MCF 10A (cell line): ENCODE data around the gene UGT2B11. TPM values are rescaled to one million over a fixed set of nuclear protein-coding genes. Genes with fewer than 3 reads are reported as not detected.
"Not testable (repeated sequence)": the region's sequence is repeated elsewhere in the genome, so short reads cannot be mapped to it uniquely, and the experiment has no call there.

Source experiments
- BruUV-seq: library from RNA; stranded (reverse); fragments of 400-500 nt; replicated peaks from 2 replicates; lab custom pipeline; 2021; lab: Mats Ljungman, UMichigan
- CTCF ChIA-PET: fragments of 300-600 bp; sonication (Branson Sonifier 250); formaldehyde crosslinking; extraction: SDS; loops from one replicate; lab custom pipeline; 2021; ENCODE audit warnings: antibody characterized with exemption, inconsistent platforms; lab: Yijun Ruan, JAX
- POLR2A ChIA-PET: fragments of 300-600, 350-650 bp; sonication (Branson Sonifier 250); formaldehyde crosslinking; extraction: SDS; loops from one replicate; lab custom pipeline; 2020; ENCODE audit warnings: antibody characterized with exemption, inconsistent platforms; lab: Yijun Ruan, JAX
- DNase-seq: peaks from one replicate; pipeline ENCODE4 v3.0.0-alpha.2; 2018; ENCODE audit not compliant: unreplicated experiment
- H3K27ac Mint-ChIP-seq: one replicate; pipeline ENCODE4 v1.8.0; 2022; ENCODE audit warnings: mild to moderate bottlenecking, low read depth, mixed read lengths; ENCODE audit not compliant: unreplicated experiment
- H3K27me3 Mint-ChIP-seq: one replicate; pipeline ENCODE4 v1.8.0; 2022; ENCODE audit warnings: mixed read lengths; ENCODE audit not compliant: insufficient read depth, unreplicated experiment
- H3K36me3 Mint-ChIP-seq: one replicate; pipeline ENCODE4 v1.8.0; 2022; ENCODE audit warnings: mild to moderate bottlenecking, moderate library complexity, mixed read lengths; ENCODE audit not compliant: insufficient read depth, unreplicated experiment
- H3K4me1 Mint-ChIP-seq: one replicate; pipeline ENCODE4 v1.8.0; 2022; ENCODE audit warnings: mixed read lengths; ENCODE audit not compliant: insufficient read depth, unreplicated experiment
- H3K4me3 Mint-ChIP-seq: one replicate; pipeline ENCODE4 v1.8.0; 2022; ENCODE audit warnings: mild to moderate bottlenecking, moderate library complexity, mixed read lengths; ENCODE audit not compliant: unreplicated experiment
- H3K9me3 Mint-ChIP-seq: one replicate; pipeline ENCODE4 v1.8.0; 2022; ENCODE audit warnings: mixed read lengths; ENCODE audit not compliant: unreplicated experiment
- intact Hi-C: fragments of 100-400 bp; cut with micrococcal nuclease; formaldehyde crosslinking; loops from 2 replicates; pipeline ENCODE4 v1.14.1; 2022
- total RNA-seq: library from RNA; stranded (reverse); gene quantifications from 2 replicates; pipeline ENCODE4 v1.2.3, GENCODE V29; 2022
- TF ChIP-seq, protein P1 (sequence below): fragments of 200-600 bp; IDR thresholded peaks from one replicate; pipeline ENCODE4 v1.8.0; 2022; ENCODE audit warnings: antibody characterized with exemption, mild to moderate bottlenecking; ENCODE audit not compliant: unreplicated experiment

The UGT2B11 gene
- total RNA-seq, 1 experiment from 2014 or later: not detected

DNA sequence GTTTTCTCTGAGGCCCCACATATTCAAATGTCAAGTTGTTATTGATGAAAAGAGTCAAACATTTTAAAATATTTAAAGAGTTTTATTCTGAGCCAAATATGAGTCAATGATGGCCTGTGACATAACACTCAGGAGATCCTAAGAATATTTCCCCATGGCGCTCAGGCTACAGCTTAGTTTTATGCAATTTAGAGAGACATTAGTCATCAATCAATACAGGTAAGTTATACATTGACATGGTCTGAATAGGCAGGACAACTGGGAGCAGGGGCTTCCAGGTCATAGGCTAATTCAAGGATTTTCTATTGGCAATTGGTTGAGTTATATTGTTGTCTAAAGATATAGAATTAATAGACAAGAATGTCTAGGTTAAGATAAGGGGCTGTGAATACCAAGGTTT lies 34.7 kb downstream of the UGT2B11 start:
- H3K27ac Mint-ChIP-seq, BruUV-seq, DNase-seq, CTCF ChIA-PET, intact Hi-C loops, POLR2A ChIA-PET, H3K4me3 Mint-ChIP-seq, H3K27me3 Mint-ChIP-seq, H3K9me3 Mint-ChIP-seq, H3K36me3 Mint-ChIP-seq, H3K4me1 Mint-ChIP-seq: not testable (repeated sequence)

DNA sequence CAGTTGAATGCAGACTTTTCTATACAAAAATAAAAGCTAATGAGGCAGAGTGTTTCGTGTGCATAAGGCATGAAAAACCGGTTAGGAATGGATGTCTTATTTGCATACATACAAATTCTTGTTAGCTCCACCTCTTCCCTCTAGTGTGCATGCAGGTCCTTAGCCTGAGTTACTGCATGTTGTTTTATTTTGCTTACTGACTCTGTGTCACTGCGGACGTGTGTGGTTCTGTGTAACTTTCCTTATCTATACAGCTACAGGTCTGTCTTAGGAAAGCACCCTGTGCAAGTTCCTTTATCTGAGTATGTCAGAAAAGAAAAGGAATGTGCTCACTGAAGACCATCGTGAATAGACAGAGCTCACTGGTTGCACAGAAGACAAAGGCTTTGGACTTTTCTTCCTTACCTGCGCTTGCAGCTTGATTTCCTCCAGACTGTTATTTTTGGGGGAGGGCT lies 35.8 kb downstream of the UGT2B11 start:
- BruUV-seq, CTCF ChIA-PET, H3K27ac Mint-ChIP-seq, H3K27me3 Mint-ChIP-seq, H3K9me3 Mint-ChIP-seq, intact Hi-C loops, H3K36me3 Mint-ChIP-seq, H3K4me3 Mint-ChIP-seq, DNase-seq, H3K4me1 Mint-ChIP-seq, POLR2A ChIA-PET: not testable (repeated sequence)

DNA sequence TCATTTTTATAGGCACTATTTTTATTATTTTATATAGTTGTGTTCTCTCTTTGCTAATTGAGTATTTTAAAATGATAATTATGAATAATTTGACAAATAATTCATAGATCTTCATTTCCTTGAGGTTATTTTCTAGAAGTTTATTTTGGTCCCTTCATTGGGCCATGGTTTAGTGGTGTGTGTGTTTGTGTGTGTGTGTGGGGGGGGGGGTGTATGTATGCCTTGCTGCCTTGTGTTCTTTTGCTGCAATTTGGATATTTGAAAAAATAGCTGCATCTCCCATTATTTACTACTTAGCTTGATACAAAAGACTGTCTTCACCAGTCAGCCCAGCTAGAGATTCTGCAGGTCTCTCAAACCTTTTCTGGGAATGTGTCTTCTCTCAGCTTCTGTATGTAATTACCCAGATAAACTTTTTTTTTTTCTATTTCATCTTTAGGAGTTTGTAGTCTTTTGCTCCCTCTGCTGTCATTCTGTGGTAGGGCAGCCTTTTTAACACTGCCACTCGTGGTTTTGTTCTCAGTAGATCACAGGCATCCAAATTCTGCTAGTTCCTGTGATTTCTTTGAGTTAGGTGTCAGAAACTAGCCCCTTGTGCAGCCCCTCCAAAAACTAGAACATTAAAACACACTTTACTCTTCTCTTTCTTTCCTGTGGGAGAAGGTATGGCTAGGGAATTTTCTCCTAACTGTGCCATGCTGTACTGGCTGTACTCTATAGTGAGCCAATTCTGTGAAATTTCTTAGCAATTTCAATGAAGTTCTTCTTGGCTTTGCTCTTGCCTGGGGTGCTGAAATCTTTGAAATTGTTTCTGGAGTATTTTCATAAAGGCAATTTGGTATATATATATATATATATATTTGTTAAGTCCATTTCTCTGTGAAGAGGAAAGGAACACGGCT lies 44.1 kb downstream of the UGT2B11 start:
- ChIA-PET CTCF (interaction anchor here (0.6 to 1.4 kb wide), 31 partner anchors 10 to 1823 kb away, joined by 3 to 14 read pairs (median 4); partner anchors contain the start of gene DCK), POLR2A (interaction anchor here (0.8 kb wide), 1 partner anchor 780 kb away, joined by 4 read pairs; no protein-coding TSS in a partner anchor)
- peaks cover 11% of the 10 kb centered on the region for H3K9me3 Mint-ChIP-seq
- intact Hi-C loops: loop anchor here (1.0 to 5.0 kb wide), 3 partner anchors 668 to 898 kb away; no protein-coding TSS in a partner anchor
- peak; percentile 61 for DNase-seq
- not testable (repeated sequence) for BruUV-seq, H3K36me3 Mint-ChIP-seq, H3K27me3 Mint-ChIP-seq, H3K4me3 Mint-ChIP-seq, H3K27ac Mint-ChIP-seq, H3K4me1 Mint-ChIP-seq
- TF ChIP-seq, protein P1, sequence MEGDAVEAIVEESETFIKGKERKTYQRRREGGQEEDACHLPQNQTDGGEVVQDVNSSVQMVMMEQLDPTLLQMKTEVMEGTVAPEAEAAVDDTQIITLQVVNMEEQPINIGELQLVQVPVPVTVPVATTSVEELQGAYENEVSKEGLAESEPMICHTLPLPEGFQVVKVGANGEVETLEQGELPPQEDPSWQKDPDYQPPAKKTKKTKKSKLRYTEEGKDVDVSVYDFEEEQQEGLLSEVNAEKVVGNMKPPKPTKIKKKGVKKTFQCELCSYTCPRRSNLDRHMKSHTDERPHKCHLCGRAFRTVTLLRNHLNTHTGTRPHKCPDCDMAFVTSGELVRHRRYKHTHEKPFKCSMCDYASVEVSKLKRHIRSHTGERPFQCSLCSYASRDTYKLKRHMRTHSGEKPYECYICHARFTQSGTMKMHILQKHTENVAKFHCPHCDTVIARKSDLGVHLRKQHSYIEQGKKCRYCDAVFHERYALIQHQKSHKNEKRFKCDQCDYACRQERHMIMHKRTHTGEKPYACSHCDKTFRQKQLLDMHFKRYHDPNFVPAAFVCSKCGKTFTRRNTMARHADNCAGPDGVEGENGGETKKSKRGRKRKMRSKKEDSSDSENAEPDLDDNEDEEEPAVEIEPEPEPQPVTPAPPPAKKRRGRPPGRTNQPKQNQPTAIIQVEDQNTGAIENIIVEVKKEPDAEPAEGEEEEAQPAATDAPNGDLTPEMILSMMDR: peak; percentile 53

DNA sequence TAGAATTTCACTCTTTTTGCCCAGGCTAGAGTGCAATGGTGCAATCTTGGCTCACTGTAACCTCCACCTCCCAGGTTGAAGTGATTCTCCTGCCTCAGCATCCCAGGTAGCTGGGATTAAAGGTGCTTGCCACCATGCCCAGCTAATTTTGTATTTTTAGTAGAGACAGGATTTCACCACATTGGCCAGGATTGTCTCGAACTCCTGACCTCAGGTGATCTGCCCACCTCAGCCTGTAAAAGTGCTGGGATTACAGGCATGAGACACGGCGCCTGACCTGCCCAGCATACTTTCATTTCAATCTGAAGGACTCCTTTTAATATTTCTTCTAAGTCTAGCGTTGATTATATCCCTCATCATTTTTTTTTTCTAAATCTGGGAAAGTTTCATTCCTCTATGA lies 45.4 kb downstream of the UGT2B11 start:
- H3K27ac Mint-ChIP-seq, H3K36me3 Mint-ChIP-seq, intact Hi-C loops, H3K4me1 Mint-ChIP-seq, BruUV-seq, DNase-seq, H3K27me3 Mint-ChIP-seq, H3K4me3 Mint-ChIP-seq: not testable (repeated sequence)
- ChIA-PET POLR2A (interaction anchor here (0.6 to 0.8 kb wide), 2 partner anchors 177 to 779 kb away, joined by 3 to 4 read pairs; no protein-coding TSS in a partner anchor), CTCF (interaction anchor here (0.6 to 1.4 kb wide), 7 partner anchors 266 to 1088 kb away, joined by 3 to 14 read pairs (median 4); no protein-coding TSS in a partner anchor)
- peaks cover 11% of the 10 kb centered on the region for H3K9me3 Mint-ChIP-seq

DNA sequence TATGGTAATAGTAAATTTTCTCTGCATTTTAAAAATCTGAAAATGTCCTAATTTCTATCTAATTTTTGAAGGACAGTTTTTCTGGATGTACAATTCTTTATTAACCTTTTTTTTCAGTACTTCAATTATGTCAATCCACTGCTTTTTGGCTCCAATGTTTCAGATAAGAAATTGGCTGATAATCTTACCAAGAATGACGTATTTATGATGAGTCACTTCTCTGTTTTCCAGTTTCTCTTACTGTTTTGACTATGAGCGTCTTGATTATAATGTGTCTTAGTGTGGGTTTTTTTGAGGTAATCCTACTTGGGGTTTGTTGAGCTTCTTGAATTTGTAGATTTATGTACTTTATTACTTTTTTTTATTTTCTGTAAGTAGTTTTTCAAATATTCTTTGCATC lies 47.2 kb downstream of the UGT2B11 start:
- intact Hi-C loops: no loop called here

DNA sequence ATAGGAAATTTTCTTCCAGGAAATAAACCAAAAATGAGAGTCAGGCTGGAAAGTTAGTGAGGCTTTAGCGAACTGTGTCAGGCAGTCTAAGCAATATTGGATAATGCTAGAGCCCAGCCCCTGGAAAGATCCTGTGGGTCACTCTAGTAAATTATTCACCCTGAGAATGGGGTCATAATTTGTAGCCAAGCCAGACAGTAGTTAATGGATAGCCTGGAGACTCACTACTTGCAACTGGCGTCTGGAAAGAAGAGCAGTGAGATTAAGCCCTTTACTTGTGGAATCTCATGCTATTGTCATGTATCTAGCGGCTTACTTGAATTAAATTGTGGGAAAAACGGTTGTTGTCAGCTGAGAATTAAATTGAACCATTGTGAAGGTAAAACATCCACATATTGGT lies 48.2 kb downstream of the UGT2B11 start:
- intact Hi-C loops, H3K4me1 Mint-ChIP-seq, DNase-seq, H3K27me3 Mint-ChIP-seq, CTCF ChIA-PET, BruUV-seq, H3K27ac Mint-ChIP-seq, H3K36me3 Mint-ChIP-seq, H3K4me3 Mint-ChIP-seq, POLR2A ChIA-PET: not testable (repeated sequence)
- peaks cover 11% of the 10 kb centered on the region for H3K9me3 Mint-ChIP-seq

More for the DNA sequence above, 47.2 kb downstream of the UGT2B11 start:
- DNase-seq: no peak
- Mint-ChIP-seq H3K27me3 (no peaks in the 10 kb centered on the region), H3K36me3 (no peaks in the 10 kb centered on the region), H3K27ac (no peak overlapping the region), H3K4me1 (no peaks in the 10 kb centered on the region), H3K9me3 (peaks cover 11% of the 10 kb centered on the region), H3K4me3 (no peak overlapping the region)
- TF ChIP-seq, protein P1: no peak
- CTCF ChIA-PET: no interaction called here
- POLR2A ChIA-PET: no interaction called here
- no TSS peak for BruUV-seq

DNA sequence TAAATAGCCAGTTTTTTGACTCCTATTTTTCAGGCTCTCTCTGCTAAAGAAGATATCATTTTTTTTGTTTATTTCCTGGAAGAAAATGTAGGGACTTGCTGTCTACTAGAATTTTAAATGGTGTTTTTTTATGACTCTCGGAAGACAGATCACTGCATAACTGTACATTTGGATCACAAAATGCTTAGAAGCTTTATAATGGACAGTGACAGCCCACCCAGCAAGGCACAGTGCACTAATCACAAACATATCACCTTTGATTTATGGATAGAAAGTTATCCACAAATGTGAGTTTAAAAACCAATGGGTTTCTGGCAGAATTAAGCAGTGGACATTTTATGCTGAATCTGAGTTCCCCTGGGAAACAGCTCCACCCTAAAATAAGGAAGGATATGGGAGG lies 48.8 kb downstream of the UGT2B11 start:
- H3K27ac Mint-ChIP-seq, H3K36me3 Mint-ChIP-seq, H3K4me3 Mint-ChIP-seq, intact Hi-C loops, H3K27me3 Mint-ChIP-seq, H3K4me1 Mint-ChIP-seq, BruUV-seq, CTCF ChIA-PET, POLR2A ChIA-PET, DNase-seq: not testable (repeated sequence)
- H3K9me3 Mint-ChIP-seq: peaks cover 11% of the 10 kb centered on the region
